Stomach smooth muscle (tissue), 2 donors: ENCODE measurements around the gene MIEN1.
"Not testable (repeated sequence)": the region's sequence is repeated elsewhere in the genome, so short reads cannot be mapped to it uniquely, and the experiment has no call there.

Experiments
- H3K27ac ChIP-seq: one replicate; pipeline ENCODE4 v1.7.0; 2013; ENCODE audit warnings: mild to moderate bottlenecking, low read length, inconsistent platforms
- H3K27me3 ChIP-seq, 2 donors: one replicate each; pipeline ENCODE4 v1.7.0; 2013; ENCODE audit warnings: low read length in 2 of 2; ENCODE audit not compliant: insufficient read depth in 2 of 2, control insufficient read depth in 1 of 2
- H3K36me3 ChIP-seq, 2 donors: one replicate each; pipeline ENCODE4 v1.7.0; 2013; ENCODE audit warnings: low read length in 2 of 2; ENCODE audit not compliant: control insufficient read depth in 2 of 2, insufficient read depth in 2 of 2
- H3K4me1 ChIP-seq: one replicate; pipeline ENCODE4 v1.7.0; 2013; ENCODE audit warnings: low read length; ENCODE audit not compliant: control insufficient read depth, insufficient read depth
- H3K4me3 ChIP-seq, 2 donors: one replicate each; pipeline ENCODE4 v1.7.0; 2013; ENCODE audit warnings: low read length in 2 of 2
- H3K9ac ChIP-seq, 2 donors: one replicate each; pipeline ENCODE4 v1.7.0; 2013; ENCODE audit warnings: low read length in 2 of 2, mild to moderate bottlenecking in 1 of 2
- H3K9me3 ChIP-seq, 2 donors: one replicate each; pipeline ENCODE4 v1.7.0; 2013; ENCODE audit warnings: low read length in 2 of 2; ENCODE audit not compliant: control insufficient read depth in 2 of 2
- donor health status: healthy.
- donor health status: Pancreatic carcinoma.

Gene MIEN1

GRCh38 chr17:39715375-39716072 is 14.8 kb downstream of the MIEN1 start:
- Histone ChIP-seq H3K27me3 (no peaks in the 10 kb centered on the region), H3K36me3 (peaks cover 34 to 39% of the 10 kb centered on the region in 2 donors), H3K9me3 (no peaks in the 10 kb centered on the region), H3K4me1 (peaks cover 3% of the 10 kb centered on the region), H3K9ac (no peak overlapping the region), H3K4me3 (no peak overlapping the region), H3K27ac (no peak overlapping the region)

- peaks cover 3% of the 10 kb centered on the region for H3K4me1 ChIP-seq
- H3K9me3 ChIP-seq, result no peaks in the 10 kb centered on the region
- H3K4me3 ChIP-seq, result no peak overlapping the region
- H3K27me3 ChIP-seq, result no peaks in the 10 kb centered on the region
- no peak overlapping the region for H3K27ac ChIP-seq
- peaks cover 28 to 45% of the 10 kb centered on the region in 2 donors for H3K36me3 ChIP-seq
- no peak overlapping the region for H3K9ac ChIP-seq
Observed at GRCh38 chr17:39714234-39714633, 16.1 kb downstream of the MIEN1 start.

GRCh38 chr17:39711851-39712250 is 18.5 kb downstream of the MIEN1 start:
- no peaks in the 10 kb centered on the region for H3K27me3 ChIP-seq
- no peak overlapping the region for H3K9ac ChIP-seq
- no peak overlapping the region for H3K27ac ChIP-seq
- H3K9me3 ChIP-seq, result no peaks in the 10 kb centered on the region
- peaks cover 3% of the 10 kb centered on the region for H3K4me1 ChIP-seq
- H3K36me3 ChIP-seq, result peaks cover 29 to 49% of the 10 kb centered on the region in 2 donors
- no peak overlapping the region for H3K4me3 ChIP-seq

DNA sequence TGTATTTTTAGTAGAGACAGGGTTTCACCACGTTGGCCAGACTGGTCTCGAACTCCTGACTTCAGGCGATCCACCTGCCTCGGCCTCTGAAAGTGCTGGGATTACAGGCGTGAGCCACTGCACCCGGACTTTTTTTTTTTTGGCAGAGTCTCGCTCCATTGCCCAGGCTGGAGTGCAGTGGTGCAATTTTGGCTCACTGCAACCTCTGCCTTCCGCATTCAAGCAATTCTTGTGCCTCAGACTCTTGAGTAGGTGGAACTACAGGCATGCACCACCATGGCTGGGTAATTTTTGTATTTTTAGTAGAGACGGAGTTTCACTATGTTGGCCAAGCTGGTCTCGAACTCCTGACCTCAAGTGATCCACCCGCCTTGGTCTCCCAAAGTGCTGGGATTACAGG is 19.3 kb downstream of the MIEN1 start:
- not testable (repeated sequence) for H3K4me3 ChIP-seq, H3K9ac ChIP-seq, H3K9me3 ChIP-seq, H3K27ac ChIP-seq, H3K4me1 ChIP-seq, H3K27me3 ChIP-seq
- peaks cover 29 to 51% of the 10 kb centered on the region in 2 donors for H3K36me3 ChIP-seq

DNA sequence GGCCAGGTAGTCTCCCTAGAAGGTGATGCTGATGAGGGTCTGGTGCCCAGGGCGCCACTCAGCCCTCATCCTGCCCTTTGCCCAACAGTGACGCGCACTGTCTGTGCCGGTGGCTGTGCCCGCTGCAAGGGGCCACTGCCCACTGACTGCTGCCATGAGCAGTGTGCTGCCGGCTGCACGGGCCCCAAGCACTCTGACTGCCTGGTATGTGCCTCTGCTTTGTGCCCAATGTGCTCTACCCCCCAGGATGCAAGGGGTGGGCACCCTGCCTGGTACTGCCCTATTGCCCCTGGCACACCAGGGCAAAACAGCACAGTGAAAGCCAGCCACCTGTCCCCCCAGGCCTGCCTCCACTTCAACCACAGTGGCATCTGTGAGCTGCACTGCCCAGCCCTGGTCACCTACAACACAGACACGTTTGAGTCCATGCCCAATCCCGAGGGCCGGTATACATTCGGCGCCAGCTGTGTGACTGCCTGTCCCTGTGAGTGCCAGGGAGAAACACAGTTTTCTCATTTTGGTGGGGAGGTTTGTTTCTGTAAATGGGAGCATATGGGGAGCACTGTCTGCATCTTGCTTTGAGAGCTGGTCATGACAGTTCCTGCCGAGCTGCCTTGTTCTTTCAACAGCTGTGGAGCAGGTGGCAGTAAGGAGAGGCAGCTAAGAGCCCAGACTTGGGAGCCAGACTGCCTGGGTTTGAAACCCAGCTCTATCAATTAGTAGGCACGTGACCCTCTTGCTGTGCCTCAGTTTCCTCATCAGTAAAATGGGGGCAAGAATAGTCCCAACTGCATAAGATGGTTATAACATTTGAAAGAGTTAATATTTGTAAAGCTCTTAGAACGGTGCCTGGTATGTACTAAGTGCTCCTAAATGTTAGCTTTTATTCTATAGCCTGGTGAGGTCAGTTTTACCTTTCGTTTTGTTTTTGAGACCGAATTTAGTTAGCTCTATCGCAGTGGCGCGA is 20.1 kb downstream of the MIEN1 start:
- Histone ChIP-seq H3K27me3 (no peaks in the 10 kb centered on the region), H3K27ac (no peak overlapping the region), H3K4me3 (no peak overlapping the region), H3K36me3 (peaks cover 23 to 43% of the 10 kb centered on the region in 2 donors), H3K9me3 (no peaks in the 10 kb centered on the region), H3K9ac (no peak overlapping the region), H3K4me1 (peaks cover 4% of the 10 kb centered on the region)

DNA sequence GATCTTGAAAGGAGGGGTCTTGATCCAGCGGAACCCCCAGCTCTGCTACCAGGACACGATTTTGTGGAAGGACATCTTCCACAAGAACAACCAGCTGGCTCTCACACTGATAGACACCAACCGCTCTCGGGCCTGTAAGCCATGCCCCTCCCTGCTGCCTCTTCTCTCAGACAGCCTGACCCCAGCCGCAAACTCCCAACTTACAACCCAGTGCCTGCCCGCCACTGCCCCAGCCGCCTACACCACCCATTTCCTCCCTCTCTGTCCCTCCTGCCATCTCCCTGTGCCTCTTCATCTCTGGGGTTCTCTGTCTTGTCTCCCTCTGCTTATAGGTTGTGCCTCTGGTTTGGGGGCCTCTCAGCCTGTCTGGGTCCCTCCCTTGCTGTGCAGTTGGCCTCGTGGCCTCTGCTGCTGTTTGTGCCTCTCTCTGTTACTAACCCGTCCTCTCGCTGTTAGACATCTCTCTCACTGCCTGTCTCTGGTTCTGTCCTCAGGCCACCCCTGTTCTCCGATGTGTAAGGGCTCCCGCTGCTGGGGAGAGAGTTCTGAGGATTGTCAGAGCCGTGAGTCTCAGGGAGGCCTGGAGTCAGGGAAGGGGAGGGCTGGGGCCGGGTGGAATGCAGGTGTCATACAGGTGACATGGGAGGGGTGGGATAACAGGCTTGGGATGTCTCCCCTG is 20.9 kb downstream of the MIEN1 start:
- no peaks in the 10 kb centered on the region for H3K27me3 ChIP-seq
- H3K4me3 ChIP-seq, result no peak overlapping the region
- no peak overlapping the region for H3K27ac ChIP-seq
- peaks cover 20 to 40% of the 10 kb centered on the region in 2 donors for H3K36me3 ChIP-seq
- peaks cover 12% of the 10 kb centered on the region for H3K4me1 ChIP-seq
- no peaks in the 10 kb centered on the region for H3K9me3 ChIP-seq
- no peak overlapping the region for H3K9ac ChIP-seq

DNA sequence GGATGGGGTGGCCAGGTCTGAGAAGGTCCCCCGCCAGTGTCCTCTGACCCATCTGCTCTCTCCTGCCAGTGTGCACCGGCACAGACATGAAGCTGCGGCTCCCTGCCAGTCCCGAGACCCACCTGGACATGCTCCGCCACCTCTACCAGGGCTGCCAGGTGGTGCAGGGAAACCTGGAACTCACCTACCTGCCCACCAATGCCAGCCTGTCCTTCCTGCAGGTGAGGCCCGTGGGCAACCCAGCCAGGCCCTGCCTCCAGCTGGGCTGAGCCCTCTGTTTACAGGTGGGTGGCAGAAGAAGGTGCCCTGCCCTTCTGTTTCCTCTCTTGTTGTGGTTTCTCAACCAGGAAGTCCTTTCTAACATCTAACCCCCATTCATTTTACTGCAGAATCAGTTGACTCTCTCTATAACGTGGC is 23.4 kb downstream of the MIEN1 start:
- H3K9me3 ChIP-seq, result no peaks in the 10 kb centered on the region
- peaks cover 13 to 35% of the 10 kb centered on the region in 2 donors for H3K36me3 ChIP-seq
- no peaks in the 10 kb centered on the region for H3K27me3 ChIP-seq
- H3K4me3 ChIP-seq, result no peak overlapping the region
- no peak overlapping the region for H3K9ac ChIP-seq
- peaks cover 13% of the 10 kb centered on the region for H3K4me1 ChIP-seq
- H3K27ac ChIP-seq, result no peak overlapping the region

DNA sequence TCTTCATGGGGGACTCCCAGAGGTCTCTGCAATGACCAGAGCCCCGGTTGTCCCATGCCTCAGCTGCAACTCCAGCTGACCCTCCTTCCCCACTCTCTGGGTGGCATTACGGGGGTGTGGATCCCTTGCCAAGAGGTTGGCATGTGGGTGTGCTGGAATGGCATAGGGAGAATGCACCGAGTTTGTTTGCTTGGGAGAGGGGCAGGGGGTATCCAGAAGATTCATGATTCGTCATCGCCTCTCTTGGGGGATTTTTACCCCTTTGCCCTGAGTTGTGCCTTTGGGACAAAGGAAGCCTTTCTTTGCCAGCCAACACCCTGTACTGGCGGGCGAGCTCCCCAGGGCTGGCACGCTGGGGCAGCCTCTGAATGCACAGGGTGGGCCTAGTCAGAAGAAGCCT is 23.9 kb downstream of the MIEN1 start:
- Histone ChIP-seq H3K9ac (no peak overlapping the region), H3K4me1 (peaks cover 18% of the 10 kb centered on the region), H3K36me3 (peaks cover 7 to 29% of the 10 kb centered on the region in 2 donors), H3K4me3 (no peak overlapping the region), H3K27ac (no peak overlapping the region), H3K27me3 (no peaks in the 10 kb centered on the region), H3K9me3 (no peaks in the 10 kb centered on the region)

GRCh38 chr17:39705786-39706348 is 24.5 kb downstream of the MIEN1 start:
- H3K9ac ChIP-seq, result no peak overlapping the region
- H3K4me3 ChIP-seq, result no peak overlapping the region
- H3K9me3 ChIP-seq, result no peaks in the 10 kb centered on the region
- H3K36me3 ChIP-seq, result peaks cover 6 to 29% of the 10 kb centered on the region in 2 donors
- peaks cover 23% of the 10 kb centered on the region for H3K4me1 ChIP-seq
- H3K27ac ChIP-seq, result no peak overlapping the region
- no peaks in the 10 kb centered on the region for H3K27me3 ChIP-seq

GRCh38 chr17:39704821-39705551 is 25.3 kb downstream of the MIEN1 start:
- Histone ChIP-seq H3K27me3 (no peaks in the 10 kb centered on the region), H3K4me3 (no peak overlapping the region), H3K27ac (no peak overlapping the region), H3K9ac (no peak overlapping the region), H3K4me1 (peaks cover 31% of the 10 kb centered on the region), H3K36me3 (peaks cover 6 to 22% of the 10 kb centered on the region in 2 donors), H3K9me3 (no peaks in the 10 kb centered on the region)
